COLO668 (cell line): ENCODE data around the gene GDPD5.

Source experiments
- DNase-seq: peaks from one replicate; lab custom pipeline; 2025; ENCODE audit not compliant: unreplicated experiment; lab: John Stamatoyannopoulos, UW

The GDPD5 gene, protein sequence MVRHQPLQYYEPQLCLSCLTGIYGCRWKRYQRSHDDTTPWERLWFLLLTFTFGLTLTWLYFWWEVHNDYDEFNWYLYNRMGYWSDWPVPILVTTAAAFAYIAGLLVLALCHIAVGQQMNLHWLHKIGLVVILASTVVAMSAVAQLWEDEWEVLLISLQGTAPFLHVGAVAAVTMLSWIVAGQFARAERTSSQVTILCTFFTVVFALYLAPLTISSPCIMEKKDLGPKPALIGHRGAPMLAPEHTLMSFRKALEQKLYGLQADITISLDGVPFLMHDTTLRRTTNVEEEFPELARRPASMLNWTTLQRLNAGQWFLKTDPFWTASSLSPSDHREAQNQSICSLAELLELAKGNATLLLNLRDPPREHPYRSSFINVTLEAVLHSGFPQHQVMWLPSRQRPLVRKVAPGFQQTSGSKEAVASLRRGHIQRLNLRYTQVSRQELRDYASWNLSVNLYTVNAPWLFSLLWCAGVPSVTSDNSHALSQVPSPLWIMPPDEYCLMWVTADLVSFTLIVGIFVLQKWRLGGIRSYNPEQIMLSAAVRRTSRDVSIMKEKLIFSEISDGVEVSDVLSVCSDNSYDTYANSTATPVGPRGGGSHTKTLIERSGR

DNA sequence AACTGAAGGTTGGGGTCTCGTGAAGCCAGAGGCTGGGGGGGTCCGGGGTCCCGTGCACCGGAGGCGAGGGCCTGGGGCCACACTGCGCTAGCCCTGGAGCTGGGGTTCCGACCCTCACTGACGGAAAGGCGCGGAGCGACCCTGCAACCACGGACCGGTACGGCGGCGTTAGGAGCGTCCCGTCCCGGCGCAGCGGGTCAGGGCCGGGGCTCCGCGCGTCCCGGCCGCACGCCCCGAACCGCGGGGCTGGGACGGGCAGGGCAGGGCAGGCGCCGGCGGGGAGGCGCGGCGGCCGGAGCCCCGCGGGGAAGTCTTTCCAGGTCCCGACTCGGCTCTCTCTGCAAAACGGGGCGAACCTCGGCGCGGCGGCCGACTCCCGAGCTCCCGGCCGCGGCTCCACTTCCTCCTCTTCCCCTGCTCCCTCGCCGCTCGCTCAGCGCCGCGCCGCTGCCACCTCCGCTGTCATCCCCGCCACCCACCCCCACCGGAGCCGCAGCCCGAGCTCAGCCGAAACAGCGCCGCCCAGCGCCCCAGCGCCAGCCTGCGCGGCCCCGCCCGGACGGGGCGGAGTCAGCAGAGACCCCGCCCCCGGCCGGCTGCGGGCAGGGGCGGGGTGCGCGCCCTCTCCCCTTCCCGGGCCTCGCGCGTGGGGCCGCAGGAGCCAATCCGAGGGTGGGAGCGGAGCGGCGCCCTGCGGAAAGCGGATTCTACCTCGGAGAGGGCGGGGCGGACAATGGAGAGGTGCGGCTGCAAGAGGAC, at the start of gene GDPD5:
Gene GDPD5 (minus strand): TSS at position 509 of the 759 bp plus-strand sequence. CDS start 48,206 bp downstream, outside the sequence.
- DNase-seq, result peak; percentile 76

DNA sequence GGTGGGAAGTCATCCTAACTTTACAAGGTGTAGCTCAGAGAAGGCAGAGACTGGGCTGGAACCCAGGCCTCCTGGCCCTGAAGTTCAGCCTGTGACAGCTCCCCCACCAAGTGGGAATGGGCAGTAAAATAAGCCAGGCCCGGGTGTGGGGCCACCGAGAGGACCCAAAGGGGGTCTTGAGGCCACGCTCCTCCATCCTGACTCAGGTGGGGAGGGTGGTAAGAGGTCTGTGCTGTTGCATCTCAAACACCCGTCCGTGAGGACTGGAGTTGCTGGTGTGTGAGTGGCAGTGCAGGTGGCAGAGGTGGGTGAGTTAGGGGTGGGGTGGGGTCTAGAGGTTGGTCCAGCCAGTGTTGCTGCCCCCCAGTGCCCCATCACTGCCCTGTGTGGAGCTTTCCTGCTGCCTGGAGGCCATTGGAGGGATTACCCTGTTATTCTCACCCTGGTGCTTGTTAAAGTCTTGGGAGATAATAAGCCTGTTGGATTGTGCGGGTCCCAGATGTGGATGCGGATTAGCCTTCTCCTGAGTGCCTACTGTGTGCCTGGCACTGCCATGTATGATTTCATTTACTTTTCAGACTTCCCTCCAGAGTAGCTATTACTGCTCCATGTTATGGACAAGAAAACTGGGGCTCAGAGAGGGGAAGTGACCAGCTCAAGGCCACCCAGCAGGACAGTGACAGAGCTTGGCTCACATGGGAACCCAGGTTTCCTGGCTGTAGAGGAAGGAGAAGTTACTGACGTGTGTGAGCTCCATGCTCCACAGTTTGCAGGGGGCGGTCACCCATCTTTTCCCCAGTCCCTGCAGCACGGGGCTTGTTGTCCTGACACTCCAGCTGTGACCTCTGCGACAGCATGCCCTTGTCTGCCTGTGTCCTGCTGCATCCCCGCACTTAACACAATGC, 49.2 kb upstream of the GDPD5 start:
- no peak for DNase-seq

DNA sequence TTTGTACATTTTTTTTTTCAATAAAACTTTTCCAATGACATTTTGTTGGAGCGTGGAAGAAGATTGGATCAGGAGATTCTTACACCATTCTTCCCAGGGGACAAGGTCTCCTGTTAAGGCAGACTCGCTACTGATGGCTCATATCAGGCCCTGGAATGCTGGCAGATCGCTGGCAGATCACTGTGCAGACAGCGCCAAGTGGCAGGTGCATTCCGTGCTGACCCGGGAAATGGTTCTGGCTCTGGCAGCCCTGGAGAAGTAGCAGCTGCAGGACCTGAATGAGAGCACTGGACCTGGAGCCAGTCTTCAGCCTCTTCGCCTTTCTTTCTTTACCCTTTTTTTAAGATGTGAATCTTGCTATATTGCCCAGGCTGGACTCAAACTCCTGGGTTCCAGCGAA, 47.0 kb upstream of the GDPD5 start:
- no peak for DNase-seq

DNA sequence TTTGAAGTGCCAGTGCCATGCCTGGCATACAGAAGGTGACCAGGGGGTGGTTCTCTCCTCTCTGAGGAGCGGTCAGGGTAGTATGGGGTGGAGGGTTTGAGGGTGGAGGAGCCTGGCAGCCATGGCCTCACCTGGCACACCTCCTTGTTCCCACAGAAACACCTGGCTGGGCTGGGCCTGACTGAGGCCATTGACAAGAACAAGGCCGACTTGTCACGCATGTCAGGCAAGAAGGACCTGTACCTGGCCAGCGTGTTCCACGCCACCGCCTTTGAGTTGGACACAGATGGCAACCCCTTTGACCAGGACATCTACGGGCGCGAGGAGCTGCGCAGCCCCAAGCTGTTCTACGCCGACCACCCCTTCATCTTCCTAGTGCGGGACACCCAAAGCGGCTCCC, 45.9 kb upstream of the GDPD5 start:
- DNase-seq, result no peak

DNA sequence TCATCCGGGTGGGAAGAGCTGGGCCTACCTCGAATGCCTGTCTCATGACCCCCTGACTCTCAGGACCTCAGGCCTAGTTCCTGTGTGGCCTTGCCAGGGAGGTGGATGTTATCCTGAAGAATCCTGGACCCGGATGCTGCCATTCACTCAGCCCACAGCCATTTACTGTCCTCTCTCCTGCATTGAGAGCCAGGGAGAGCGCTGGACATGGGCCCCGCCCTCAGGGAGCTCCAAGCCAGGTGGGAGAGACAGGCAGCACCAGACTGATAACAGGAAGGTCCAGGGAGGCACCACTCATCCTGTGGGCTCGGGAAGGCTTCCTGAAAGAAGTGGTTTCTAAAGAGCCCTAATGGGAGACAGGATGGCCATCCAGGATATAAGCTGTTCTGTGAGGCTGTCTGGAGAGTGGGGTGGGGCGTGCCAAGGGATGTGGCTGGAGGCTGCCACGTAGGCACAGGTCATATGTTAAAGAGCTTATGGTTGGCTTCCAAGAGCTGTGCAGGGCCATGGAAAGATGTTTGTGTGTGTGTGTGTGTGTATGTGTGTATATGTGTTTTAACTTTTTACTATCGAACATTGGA, 44.9 kb upstream of the GDPD5 start:
- no peak for DNase-seq

DNA sequence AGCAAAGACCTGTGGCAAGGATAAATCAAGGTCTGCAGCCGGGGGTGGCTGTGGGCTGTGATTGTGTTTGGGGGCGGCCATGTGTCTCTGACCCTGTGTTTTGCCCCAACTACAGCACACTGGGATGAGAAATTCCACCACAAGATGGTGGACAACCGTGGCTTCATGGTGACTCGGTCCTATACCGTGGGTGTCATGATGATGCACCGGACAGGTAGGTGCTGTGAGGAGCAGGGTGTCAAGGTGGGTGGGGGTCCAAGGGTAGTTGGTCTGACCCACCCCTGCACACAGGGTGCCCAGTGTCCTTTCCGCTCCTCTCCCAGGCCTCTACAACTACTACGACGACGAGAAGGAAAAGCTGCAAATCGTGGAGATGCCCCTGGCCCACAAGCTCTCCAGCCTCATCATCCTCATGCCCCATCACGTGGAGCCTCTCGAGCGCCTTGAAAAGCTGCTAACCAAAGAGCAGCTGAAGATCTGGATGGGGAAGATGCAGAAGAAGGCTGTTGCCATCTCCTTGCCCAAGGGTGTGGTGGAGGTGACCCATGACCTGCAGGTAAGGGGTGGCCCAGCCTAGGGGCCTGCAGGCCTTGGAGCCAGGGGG, 43.0 kb upstream of the GDPD5 start:
- no peak for DNase-seq

DNA sequence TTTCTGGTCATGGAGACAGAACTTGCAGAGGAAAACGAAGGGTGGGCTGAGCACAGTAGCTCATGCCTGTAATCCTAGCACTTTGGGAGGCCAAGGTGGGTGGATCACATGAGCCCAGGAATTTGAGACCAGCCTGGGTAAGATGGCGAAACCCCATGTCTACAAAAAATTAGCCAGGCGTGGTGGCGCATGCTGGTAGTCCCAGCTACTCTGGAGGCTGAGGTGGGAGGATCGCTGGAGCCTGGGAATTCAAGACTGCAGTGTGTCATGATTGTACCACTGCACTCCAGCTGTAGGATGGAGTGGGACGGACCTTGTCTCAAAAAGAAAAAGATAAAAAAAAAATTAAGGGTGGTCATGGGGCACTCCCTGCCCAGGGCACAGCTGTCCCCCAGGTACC, 42.2 kb upstream of the GDPD5 start:
- no peak for DNase-seq

DNA sequence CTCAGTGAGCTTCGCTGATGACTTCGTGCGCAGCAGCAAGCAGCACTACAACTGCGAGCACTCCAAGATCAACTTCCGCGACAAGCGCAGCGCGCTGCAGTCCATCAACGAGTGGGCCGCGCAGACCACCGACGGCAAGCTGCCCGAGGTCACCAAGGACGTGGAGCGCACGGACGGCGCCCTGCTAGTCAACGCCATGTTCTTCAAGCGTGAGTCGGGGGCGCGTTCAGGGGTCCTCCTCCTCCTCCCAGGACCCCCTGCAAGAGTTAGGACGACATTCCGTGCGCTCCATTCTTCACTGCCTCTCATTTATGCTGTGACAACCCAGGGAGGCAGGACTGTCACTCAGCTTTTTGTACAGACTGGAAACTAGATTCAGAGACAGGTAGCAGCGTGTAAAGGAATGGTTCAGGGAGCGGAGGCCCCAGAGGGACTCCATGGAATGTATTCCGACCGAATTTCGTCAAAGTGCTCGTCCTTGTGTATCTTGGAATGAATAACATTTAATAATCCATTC, 41.1 kb upstream of the GDPD5 start:
- DNase-seq, result no peak

DNA sequence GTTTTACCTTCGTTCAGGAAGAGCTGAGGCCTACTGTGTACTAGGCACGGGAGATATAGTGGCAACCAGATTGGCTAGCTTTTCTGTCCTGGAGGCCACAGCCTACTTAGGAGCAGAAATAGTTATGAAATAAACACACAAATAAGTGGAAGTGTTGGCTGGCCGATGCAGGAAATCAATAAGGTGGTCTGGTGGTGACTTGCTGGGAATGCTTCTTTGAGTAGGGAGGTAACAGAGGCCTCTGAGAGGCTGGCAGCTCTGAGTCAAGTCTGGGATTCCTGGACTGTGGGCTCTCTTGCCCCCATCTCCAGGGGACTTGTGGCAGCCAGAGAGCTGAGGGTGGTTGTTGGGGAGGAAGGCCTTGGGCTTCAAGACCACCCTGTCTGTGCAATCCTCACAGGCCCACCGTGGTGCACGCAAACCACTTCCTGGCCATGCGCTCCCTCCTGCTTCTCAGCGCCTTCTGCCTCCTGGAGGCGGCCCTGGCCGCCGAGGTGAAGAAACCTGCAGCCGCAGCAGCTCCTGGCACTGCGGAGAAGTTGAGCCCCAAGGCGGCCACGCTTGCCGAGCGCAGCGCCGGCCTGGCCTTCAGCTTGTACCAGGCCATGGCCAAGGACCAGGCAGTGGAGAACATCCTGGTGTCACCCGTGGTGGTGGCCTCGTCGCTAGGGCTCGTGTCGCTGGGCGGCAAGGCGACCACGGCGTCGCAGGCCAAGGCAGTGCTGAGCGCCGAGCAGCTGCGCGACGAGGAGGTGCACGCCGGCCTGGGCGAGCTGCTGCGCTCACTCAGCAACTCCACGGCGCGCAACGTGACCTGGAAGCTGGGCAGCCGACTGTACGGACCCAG, 40.4 kb upstream of the GDPD5 start:
- no peak for DNase-seq

DNA sequence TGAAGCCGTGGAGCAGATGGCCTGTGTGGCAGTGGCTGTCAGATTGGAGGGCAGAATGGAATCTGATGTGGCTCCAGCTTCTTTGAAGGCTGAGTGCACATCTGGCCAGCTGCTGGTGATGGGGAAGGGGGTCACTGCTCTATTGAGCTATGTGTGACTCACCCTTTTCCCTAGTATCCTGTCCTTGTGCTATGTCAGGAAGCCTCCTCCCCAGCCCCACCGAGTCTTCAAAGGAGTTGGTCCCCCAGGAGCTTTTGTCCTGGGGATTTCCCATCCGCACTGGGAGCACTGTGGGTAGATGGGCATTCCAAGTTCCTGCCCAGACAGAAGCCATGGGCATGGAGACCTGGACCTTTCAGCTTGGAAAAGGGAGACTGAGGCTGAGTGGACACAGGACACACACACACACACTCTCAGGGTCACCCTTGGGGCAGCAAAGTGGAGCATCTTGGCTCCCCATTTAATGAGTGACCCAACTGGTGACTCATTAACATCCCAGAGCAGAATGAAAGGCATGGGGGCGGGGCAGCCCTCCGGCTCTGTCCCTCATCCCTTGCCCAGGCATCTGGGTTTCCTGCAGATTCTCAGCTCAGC, 39.6 kb upstream of the GDPD5 start:
- no peak for DNase-seq

DNA sequence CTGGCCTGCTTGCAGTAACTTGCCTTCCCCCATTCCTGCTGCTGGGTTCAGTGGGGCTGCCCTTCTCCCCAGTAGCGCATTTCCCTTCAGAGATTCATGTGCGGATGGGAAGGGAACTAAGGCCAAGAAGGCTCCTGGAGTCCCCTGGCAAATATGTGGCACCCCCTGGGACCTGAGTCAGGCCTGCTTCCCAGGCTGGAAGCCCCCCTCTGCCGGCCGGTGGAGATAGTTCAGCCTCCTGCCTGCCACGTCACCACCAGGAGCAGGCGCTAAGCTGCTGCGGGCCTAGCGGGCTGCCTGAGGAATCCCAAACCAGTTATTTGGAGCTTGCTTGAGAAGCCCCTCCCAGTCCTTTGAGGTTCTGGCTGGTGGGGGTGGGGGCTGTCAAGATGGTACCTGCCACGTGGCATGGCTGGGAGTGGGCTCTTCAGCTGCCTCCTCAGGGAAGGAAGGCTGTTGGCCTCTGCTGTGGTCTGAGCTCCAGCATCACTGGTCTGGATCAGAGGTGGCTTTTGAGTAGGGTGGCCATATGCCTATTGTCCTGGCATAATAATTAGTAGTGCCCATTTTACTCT, 38.3 kb upstream of the GDPD5 start:
- no peak for DNase-seq

DNA sequence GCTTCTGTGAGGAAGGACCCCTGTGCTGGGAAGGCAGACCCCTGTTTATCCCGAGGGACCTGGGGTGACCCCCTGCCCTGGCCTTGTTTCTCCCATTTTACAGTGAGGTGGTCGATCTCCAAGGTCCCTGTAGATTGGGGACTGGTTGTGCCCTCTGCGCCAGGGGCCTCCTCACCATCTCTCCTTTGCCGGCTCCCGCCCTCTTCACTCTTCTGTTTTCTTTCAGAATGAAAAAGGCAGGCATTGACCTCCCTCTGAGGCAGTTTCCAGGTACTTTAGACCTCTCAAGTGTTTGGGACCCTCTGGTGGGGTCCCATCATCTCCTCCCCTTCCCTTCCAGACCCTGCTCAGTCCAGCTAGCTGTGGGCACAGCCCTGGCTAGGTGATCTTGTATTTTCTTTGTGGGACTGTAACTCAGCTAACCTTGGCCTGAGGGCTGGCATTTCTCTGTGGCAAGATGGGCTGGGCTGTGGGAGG, 37.8 kb upstream of the GDPD5 start:
- no peak for DNase-seq

DNA sequence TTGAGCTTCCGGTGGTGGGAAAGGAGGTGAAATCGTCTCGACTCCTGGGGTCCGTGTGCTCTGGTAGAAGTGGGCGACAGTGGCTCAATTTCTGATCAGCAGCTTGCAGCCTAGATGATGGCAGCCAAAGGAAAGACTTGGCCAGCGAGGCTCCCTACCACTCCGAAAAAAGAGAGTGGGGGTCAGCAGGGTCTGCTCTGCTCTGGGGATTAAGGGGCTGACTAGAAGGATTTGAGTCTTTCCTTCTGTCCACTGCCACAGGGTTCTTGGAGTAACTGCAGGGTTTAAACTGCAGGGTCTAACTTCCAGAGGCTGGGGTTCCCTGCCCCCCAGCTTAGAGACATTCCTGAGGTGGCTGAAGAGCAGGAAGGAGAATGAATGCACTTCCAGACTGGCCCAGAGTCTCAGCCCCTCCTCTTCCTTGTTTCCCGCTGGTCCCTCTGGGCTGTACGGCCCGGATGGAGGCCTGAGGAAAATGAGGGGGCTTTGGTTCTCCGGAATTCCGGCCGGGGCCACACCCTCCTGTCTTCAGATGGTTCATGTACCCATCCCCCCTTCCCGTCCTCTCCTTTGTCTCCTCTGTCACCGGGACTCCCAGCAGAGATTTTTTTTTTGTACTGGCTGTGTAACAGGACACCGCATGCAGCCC, 37.2 kb upstream of the GDPD5 start:
- no peak for DNase-seq

DNA sequence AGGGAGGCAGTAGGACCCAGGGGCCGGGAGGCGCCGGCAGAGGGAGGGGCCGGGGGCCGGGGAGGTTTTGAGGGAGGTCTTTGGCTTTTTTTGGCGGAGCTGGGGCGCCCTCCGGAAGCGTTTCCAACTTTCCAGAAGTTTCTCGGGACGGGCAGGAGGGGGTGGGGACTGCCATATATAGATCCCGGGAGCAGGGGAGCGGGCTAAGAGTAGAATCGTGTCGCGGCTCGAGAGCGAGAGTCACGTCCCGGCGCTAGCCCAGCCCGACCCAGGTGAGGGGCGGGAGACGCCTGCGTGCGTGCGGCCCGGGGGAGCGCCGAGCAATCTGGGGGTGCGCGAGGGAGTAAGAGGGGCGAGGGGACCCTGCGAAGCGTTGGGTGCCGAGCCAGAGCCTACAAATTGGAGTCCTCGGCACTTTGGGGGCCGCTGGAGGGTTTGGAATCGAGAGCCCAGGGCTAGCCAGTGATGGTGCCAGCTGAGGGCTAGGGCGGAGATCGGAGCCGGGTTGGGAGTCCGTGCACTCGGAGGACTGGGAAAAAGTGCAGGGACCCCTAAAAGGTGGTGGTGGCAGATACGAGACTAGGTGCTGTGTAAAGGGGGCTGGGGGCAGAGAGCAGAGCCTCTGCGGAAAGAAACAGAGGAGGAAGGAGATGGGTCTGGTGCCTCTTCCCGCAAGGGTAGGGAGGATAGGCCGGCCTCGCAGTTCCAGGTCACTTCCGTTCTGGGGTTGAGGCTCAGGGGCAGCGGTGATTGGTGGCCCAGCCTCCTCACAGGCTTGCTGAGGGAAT, 36.5 kb upstream of the GDPD5 start, which contains the start of gene SERPINH1:
Gene SERPINH1 (plus strand): TSS at position 206 of the 788 bp plus-strand sequence. CDS start 4,097 bp downstream, outside the sequence.
- DNase-seq, result peak; percentile 70

DNA sequence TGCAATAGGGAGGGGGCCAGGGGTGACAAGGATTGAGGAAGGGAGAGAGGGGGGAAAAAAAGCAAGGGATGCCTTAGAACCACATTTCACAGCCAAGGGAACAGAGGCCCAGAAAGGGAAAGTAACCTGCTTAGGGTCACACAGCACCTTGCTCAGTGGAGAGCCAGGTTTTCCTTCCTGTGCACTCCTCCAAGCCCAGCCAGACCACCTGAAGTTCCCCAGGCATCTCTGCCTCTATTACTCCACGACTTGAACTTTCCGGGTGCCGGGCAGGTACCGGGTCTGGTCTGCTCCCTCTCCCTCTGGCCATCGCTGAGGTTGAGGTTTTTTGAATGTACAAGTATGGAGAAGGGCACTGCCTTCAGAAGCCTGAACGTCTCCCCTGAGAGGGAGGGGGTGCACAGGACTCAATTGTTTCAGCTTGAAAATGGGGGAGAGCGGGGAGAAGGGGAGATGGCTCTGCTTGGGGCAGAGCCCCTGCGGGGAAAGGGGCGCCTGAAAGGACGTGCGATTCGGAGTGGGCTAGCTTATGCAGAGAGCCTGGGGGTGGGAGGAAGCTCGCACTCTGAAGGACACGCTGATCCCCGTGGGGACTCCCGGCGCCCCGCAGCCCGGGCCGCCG, 35.8 kb upstream of the GDPD5 start:
- no peak for DNase-seq

DNA sequence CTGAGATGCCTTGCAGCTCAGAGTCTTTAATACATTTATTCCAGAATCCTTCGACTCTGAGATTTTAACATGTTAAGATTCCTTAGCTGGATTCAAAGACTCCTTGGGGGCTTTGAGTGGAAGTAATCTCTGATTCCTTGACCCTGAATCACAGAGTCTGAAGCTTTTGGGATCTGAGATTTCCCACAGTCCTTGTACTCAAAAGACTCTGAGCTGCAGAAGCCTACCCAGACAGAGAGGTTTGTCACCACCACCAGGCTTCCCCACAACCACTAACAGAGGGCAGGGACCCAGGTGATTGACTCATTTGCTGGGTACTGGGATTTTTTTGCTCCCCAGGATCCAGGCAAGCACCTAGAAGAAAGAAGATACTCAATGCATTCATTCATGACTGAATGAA, 34.9 kb upstream of the GDPD5 start:
- DNase-seq, result no peak
